NCI-H1436 (cell line): ENCODE measurements around the gene KIAA1671.

Source experiments
- DNase-seq: peaks from one replicate; lab custom pipeline; 2025; lab: John Stamatoyannopoulos, UW

Gene KIAA1671

GRCh38 chr22:24952837-24953383, 394 bp downstream of the KIAA1671 start:
- no peak for DNase-seq

GRCh38 chr22:24953384-24954113, 1.0 kb downstream of the KIAA1671 start:
- no peak for DNase-seq

GRCh38 chr22:24954114-24954463, 1.6 kb downstream of the KIAA1671 start:
- no peak for DNase-seq

DNA sequence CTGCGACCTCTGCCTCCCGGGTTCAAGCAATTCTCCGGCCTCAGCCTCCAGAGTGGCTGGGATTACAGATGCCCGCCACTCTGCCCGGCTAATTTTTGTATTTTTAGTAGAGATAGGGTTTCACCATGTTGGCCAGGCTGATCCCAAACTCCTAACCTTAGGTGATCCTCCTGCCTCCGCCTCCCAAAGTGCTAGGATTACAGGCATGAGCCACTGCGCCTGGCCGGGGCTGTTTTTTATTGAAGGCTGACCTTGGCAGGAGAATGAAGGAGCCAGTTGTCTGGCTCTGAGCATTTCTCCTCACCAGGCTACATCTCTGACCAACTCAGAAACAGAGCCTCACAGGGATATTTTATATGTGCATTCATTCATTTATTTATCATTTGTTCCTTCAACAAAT, 2.3 kb downstream of the KIAA1671 start:
- DNase-seq = no peak

- no peak for DNase-seq
Measured at GRCh38 chr22:24957043-24957442, 4.5 kb downstream of the KIAA1671 start.

DNA sequence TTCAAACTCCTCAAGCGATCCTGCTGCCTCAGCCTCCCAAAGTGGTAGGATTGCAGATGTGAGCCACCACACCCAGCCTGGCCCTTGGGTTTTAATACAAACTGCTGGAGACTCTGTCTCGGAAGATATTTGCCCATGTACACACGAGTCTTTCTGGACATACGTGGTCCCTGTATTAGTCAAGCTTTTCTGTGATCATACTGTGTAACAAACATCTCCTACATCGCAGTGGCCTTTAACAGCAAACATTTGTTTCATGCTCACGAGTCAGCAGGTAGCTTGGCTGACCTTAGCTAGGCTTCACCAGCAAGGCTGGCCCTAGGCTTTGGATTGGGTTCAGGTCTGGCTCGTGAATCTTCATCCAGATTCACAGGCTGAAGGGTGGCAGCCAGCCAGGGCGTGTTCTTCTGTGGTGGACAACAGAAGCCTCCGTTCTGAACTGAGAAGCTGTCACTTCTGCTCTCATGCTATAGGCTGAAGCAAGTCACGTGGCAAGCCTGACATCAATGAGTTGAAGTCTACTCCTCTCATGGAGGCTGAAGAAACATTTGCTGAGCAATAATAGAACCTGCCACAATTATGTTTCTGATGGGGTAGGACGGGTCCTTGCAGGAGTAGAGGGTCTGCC, 8.8 kb downstream of the KIAA1671 start:
- DNase-seq = no peak

DNA sequence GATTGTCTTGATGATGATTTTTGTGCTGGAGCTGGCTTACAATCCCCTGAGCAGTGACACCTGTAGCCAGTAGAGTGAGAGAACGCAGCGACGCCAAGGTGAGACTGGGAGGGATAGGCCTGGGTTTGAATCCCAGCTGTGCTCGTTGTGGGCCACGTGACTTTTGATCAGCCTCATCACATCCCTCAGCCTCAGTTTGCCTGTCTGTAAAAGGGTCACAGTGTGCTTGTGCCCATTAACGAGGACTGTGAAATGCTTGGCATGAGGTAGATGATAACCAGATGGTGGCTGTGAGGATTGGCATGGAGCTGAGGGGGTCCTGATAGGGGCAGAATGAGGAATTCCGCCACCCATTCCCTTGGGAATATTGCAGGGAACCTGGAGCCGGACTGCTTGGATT, 9.6 kb downstream of the KIAA1671 start:
- no peak for DNase-seq

DNA sequence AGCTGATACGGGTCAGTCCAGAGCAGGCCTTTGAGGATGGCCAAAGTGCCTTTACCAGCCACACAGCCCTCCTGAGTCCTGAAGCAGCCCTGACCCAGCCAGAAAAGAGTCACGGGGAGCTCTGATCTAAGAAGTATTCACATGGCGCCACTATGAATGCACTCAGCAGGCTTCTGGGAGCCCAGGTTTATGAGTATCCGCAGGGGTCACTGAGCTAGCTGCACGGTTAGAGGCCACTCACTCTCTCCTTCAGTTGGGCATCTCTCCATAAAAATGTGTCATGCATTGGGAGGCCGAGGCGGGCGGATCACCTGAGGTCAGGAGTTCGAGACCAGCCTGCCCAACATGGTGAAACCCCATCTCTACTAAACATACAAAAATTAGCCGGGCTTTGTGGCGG, 10.3 kb downstream of the KIAA1671 start:
- no peak for DNase-seq

- DNase-seq = no peak
Measured at GRCh38 chr22:24964441-24964840, 11.9 kb downstream of the KIAA1671 start.

- no peak for DNase-seq
Measured at GRCh38 chr22:24965822-24966626, 13.5 kb downstream of the KIAA1671 start.

- no peak for DNase-seq
Measured at GRCh38 chr22:24968066-24968561, 15.6 kb downstream of the KIAA1671 start.

DNA sequence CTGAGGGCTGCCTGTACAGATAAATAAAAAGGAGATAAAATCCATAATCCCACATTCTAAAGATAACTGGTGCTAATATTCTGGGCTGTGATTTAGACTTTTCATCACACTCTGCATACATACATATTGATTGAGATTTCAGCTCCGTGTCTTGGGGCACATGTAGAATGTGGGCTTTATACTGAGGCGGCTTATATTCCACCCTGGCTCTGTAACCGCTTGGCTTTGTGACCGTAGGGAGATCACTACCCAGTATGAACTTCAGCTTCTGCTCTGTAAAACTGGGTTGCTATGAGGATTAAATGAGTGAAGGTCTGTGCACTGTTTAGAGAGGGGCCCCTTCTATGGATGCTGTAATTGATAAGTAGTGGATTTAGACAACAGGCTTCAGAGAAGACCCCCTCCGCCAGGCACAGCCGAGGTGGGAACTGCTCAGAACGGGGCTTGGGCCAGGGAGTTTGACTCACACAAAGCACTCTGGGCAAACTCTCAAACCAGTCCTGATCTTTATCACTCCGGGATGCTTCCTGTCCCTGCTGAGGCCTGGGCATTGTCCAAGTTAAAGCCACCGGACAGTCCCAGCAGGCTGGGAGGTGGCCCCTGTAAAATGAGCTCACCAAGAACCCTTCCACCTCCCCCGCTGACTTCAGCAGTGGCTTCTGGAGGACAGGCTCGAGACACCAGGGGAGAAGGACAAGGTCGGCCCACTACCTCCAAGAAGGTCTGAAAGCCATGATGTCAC, 17.2 kb downstream of the KIAA1671 start:
- DNase-seq = no peak

GRCh38 chr22:24972369-24972768, 19.9 kb downstream of the KIAA1671 start:
- no peak for DNase-seq

DNA sequence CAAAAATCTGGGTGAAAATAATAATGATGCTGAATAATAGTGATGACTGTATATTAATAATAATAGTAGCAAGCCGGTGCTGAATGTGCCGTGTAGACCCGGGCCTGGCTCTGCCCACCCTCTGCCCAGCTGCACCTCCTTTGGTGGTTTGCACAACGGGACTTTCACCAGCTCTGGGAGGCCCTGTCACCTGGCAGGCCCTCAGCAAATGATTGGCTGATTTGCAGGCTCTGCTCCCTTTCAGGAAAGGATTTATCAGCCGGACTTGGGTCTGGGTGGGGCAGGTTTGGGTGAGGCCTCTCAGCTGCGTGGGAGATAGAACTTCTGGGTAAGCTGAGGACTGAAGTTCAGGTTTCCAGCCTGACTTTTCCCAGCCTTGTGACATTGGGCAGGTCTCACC, 21.4 kb downstream of the KIAA1671 start:
- DNase-seq = no peak

GRCh38 chr22:24975125-24975640, 22.7 kb downstream of the KIAA1671 start:
- DNase-seq = no peak

DNA sequence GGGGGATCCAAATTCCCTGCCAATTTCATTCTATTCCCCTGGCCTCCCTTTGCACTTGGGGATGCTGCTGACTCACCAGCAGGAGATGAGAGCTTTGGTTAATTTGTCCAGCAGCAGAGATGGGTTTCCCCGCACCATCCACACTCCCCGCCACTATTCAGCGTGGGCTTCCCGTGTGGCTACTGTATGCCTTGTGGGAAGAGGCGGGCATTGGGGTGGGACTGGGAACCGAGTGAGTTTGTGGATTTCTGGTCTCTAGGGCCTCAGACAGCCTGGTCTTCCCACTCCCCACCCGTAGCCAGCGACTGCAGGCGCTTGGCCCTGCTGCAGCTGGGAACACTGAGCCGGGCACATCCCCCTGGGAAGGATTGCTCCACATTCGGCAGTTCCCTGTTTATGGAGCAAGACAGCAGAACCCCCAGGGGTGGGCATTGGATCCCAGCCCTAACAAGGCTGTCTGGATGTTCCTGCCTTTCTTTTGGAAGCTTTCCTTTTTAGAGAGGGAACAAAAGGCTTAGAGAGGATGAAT, 23.4 kb downstream of the KIAA1671 start:
- no peak for DNase-seq

DNA sequence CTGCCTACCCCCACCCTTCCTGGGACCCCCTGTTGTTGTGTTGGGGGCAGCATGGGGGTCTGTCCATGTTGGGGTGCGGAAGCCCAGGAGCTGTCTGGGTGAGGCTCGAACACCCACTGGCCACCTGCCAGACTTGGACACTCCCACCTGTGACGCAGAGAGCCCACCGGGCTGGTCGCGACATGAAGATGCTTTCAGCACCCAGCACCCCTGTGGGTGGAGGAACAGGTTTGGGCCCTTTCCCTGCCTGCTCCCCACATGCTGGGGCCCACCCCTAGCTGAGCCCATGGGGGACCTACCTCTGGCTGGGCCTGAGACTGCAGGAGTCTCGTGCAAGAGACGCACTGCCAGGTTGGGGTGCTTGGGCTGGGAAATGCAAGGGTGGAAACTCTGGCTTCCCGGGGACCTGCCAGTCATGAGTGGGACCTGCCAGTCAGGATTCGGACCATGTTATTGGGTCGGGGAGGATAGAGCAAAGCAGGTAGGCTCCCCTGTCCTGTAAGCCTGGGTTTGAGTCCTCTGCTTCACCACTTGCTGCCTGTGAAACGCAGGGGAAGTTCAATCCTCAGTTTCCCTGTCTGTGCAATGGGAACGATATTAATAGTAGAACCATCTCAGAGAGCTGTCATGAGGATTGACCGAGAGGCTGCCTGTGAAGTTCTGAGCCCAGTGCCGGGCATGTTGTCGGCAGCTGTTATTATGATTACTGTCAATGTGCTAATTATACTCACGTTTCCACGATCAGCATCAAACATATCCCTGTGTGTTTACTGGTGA, 24.1 kb downstream of the KIAA1671 start:
- no peak for DNase-seq

DNA sequence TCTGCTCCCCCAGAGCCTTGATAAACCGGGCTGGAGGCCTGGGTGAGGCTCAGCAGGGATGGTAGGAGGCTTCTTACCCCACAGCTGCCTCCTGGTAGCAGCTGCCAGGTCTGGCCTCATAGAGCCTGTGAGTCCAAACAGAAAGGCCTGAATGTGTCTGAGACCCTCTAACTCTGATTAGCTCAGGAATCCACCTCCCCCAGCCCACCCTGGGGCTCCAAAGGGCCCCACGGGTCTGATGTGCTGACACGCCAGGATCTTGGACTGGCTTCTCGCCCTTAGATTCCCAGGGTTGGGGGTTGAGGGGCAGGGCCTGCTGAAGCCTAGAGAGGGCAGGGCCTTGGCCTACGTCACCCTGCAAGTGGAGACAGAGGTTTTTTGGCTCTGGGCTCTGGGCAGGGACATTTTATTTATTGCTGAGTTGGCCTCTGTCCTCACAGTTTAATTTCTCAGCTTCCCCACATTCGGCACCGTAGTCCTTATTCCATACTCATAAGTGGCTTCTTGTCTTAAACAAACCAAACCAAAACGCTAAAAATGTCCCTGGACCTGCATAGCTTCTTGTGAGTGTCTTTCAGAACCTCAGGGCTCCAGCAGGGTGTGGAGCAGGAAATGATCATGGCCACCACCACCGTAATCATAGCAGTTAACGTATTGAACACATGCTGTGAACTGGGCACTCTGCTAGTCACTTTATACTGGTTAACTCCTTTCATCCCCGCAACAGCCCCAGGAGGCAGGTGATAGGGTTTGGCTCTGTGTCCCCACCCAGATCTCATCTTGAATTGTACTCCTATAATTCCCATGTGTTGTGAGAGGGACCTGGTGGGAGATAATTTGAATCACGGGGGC, 25.1 kb downstream of the KIAA1671 start:
- no peak for DNase-seq

DNA sequence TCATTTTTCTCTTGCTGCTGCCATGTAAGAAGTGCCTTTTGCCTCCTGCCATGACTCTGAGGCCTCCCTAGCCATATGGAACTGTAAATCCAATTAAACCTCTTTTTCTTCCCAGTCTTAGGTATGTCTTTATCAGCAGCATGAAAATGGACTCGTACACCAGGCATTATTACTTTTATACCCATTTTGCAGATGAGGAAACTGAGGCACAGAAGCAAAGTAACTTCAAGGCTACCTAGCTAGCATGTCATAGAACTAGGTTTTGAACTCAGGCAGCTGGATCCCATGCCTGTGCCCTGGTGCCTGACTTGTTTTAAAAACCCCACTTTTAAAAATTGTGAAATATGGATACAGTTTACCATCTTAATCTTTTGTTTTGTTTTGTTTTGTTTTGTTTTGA, 25.8 kb downstream of the KIAA1671 start:
- DNase-seq = no peak

- no peak for DNase-seq
Measured at GRCh38 chr22:24981066-24981465, 28.6 kb downstream of the KIAA1671 start.
